ENCODE results near the gene NHERF1. TPM values are rescaled to one million over a fixed set of nuclear protein-coding genes. Genes with fewer than 3 reads are reported as not detected.

NHERF1 gene
- total and polyA plus RNA-seq, 2 of the 13 experiments (the other 11 are each of a cell fraction or from before 2014, with no cell fraction given) = 169 to 269 TPM

DNA sequence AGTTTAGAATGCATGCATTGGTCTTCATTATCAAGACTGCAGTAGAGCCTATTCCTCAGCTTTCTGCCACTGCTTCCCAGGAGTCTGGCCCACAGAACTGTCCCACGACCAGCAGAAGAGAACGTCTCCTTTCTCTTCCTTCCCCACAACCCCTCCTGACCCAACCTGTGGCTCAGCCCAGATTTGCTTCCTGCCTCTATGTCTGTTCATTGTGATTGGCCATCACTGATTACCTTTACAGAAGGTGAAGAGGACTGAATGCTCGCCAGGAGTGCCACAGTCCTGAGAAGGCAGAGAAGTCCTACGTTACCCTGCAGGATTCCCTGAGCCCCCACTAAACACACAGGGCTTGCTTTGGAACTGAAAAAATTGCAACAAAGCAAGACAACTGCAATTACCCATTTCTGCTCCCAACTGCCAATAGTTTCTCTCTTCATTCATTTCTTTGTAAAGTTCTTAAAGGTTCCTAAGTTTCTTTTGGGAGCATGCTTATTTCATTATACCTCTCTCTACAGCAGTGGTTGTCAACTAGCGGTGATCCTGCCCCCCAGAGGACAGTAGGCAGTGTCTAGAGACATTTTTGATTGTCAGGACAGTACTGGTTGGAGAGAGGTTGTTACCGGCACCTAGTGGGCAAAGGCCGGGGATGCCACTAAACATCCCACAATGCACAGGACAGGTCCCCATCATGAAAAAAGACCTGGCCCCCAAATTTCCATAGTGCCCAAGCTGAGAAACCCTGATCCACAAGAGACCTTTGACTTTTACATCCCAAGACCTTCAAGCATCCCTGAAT lies 32.2 kb downstream of the NHERF1 start (continued):
- no peak for TF ChIP-seq HIVEP1 (CRISPR knock-in tag; IDR thresholded peaks at IDR 0.05)
- TF ChIP-seq U2AF1 (optimal IDR thresholded peaks at IDR 0.05; ENCODE audit: low read depth, low read length) = no peak
- TF ChIP-seq ZNF781 (CRISPR knock-in tag; IDR thresholded peaks at IDR 0.05; ENCODE audit: borderline replicate concordance, not compliant biosample characterization) = no peak
- TF ChIP-seq, protein P1, sequence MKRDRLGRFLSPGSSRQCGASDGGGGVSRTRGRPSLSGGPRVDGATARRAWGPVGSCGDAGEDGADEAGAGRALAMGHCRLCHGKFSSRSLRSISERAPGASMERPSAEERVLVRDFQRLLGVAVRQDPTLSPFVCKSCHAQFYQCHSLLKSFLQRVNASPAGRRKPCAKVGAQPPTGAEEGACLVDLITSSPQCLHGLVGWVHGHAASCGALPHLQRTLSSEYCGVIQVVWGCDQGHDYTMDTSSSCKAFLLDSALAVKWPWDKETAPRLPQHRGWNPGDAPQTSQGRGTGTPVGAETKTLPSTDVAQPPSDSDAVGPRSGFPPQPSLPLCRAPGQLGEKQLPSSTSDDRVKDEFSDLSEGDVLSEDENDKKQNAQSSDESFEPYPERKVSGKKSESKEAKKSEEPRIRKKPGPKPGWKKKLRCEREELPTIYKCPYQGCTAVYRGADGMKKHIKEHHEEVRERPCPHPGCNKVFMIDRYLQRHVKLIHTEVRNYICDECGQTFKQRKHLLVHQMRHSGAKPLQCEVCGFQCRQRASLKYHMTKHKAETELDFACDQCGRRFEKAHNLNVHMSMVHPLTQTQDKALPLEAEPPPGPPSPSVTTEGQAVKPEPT (CRISPR knock-in tag; IDR thresholded peaks at IDR 0.05; ENCODE audit: low read depth) = 0 out of 2 replicates have a peak, but pooled peaks have one; percentile 44
- TF ChIP-seq, protein P2, sequence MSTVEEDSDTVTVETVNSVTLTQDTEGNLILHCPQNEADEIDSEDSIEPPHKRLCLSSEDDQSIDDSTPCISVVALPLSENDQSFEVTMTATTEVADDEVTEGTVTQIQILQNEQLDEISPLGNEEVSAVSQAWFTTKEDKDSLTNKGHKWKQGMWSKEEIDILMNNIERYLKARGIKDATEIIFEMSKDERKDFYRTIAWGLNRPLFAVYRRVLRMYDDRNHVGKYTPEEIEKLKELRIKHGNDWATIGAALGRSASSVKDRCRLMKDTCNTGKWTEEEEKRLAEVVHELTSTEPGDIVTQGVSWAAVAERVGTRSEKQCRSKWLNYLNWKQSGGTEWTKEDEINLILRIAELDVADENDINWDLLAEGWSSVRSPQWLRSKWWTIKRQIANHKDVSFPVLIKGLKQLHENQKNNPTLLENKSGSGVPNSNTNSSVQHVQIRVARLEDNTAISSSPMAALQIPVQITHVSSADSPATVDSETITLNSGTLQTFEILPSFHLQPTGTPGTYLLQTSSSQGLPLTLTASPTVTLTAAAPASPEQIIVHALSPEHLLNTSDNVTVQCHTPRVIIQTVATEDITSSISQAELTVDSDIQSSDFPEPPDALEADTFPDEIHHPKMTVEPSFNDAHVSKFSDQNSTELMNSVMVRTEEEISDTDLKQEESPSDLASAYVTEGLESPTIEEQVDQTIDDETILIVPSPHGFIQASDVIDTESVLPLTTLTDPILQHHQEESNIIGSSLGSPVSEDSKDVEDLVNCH (CRISPR knock-in tag; IDR thresholded peaks at IDR 0.05) = no peak
- no peak for TF ChIP-seq ZNF253 (CRISPR knock-in tag; IDR thresholded peaks at IDR 0.05; ENCODE audit: borderline replicate concordance)
- no peak for TF ChIP-seq ISL2 (CRISPR knock-in tag; IDR thresholded peaks at IDR 0.05)
- TF ChIP-seq ZNF367 (CRISPR knock-in tag; IDR thresholded peaks at IDR 0.05; ENCODE audit: borderline replicate concordance) = no peak
- TF ChIP-seq SNAI1 (CRISPR knock-in tag; IDR thresholded peaks at IDR 0.05; ENCODE audit: borderline replicate concordance) = no peak
- TF ChIP-seq, protein P3, sequence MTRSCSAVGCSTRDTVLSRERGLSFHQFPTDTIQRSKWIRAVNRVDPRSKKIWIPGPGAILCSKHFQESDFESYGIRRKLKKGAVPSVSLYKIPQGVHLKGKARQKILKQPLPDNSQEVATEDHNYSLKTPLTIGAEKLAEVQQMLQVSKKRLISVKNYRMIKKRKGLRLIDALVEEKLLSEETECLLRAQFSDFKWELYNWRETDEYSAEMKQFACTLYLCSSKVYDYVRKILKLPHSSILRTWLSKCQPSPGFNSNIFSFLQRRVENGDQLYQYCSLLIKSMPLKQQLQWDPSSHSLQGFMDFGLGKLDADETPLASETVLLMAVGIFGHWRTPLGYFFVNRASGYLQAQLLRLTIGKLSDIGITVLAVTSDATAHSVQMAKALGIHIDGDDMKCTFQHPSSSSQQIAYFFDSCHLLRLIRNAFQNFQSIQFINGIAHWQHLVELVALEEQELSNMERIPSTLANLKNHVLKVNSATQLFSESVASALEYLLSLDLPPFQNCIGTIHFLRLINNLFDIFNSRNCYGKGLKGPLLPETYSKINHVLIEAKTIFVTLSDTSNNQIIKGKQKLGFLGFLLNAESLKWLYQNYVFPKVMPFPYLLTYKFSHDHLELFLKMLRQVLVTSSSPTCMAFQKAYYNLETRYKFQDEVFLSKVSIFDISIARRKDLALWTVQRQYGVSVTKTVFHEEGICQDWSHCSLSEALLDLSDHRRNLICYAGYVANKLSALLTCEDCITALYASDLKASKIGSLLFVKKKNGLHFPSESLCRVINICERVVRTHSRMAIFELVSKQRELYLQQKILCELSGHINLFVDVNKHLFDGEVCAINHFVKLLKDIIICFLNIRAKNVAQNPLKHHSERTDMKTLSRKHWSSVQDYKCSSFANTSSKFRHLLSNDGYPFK (CRISPR knock-in tag; IDR thresholded peaks at IDR 0.05; ENCODE audit: borderline replicate concordance) = no peak
- no peak for TF ChIP-seq CCDC6 (CRISPR knock-in tag; IDR thresholded peaks at IDR 0.05)
- no peak for TF ChIP-seq ZNF33A (CRISPR knock-in tag; IDR thresholded peaks at IDR 0.05; ENCODE audit: borderline replicate concordance)
- no peak for TF ChIP-seq ZSCAN12 (CRISPR knock-in tag; IDR thresholded peaks at IDR 0.05)
- no peak for TF ChIP-seq ZNF296 (CRISPR knock-in tag; conservative IDR thresholded peaks at IDR 0.05)
- TF ChIP-seq MAF1 (CRISPR knock-in tag; IDR thresholded peaks at IDR 0.05; ENCODE audit: borderline replicate concordance) = no peak
- no peak for TF ChIP-seq ZNF484 (CRISPR knock-in tag; IDR thresholded peaks at IDR 0.05; ENCODE audit: borderline replicate concordance, low read depth)
- TF ChIP-seq, protein P4, sequence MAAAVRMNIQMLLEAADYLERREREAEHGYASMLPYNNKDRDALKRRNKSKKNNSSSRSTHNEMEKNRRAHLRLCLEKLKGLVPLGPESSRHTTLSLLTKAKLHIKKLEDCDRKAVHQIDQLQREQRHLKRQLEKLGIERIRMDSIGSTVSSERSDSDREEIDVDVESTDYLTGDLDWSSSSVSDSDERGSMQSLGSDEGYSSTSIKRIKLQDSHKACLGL (CRISPR knock-in tag; IDR thresholded peaks at IDR 0.05) = no peak
- no peak for TF ChIP-seq ZFP36L2 (CRISPR knock-in tag; IDR thresholded peaks at IDR 0.05)
- no peak for TF ChIP-seq ZSCAN31 (CRISPR knock-in tag; IDR thresholded peaks at IDR 0.05; ENCODE audit: low read depth)
- TF ChIP-seq ZBTB3 (CRISPR knock-in tag; IDR thresholded peaks at IDR 0.05; ENCODE audit: borderline replicate concordance, low read depth) = no peak
- TF ChIP-seq NPAS2 (CRISPR knock-in tag; IDR thresholded peaks at IDR 0.05; ENCODE audit: borderline replicate concordance) = no peak
- TF ChIP-seq YEATS2 (CRISPR knock-in tag; IDR thresholded peaks at IDR 0.05; ENCODE audit: borderline replicate concordance) = peak; percentile 35; the same call in 1 of the 2 replicates
